WTC11 (cell line): ENCODE measurements around the gene PHC2. TPM values are rescaled to one million over a fixed set of nuclear protein-coding genes. Genes with fewer than 3 reads are reported as not detected.

Experiments
- ATAC-seq: fragments of 200-7000 bp; cut with Tn5 transposase; 2 replicates; pipeline ENCODE4 v1.10.0; 2021; ENCODE audit warnings: mild to moderate bottlenecking, moderate library complexity
- CTCF ChIA-PET: fragments of 300-600 bp; sonication (Branson Sonifier 250); formaldehyde crosslinking; loops from one replicate; lab custom pipeline; 2021; ENCODE audit warnings: antibody characterized with exemption; lab: Charles Lee
- POLR2A ChIA-PET: fragments of 350-600 bp; sonication (Branson Sonifier 250); formaldehyde crosslinking; loops from one replicate; lab custom pipeline; 2021; ENCODE audit warnings: antibody characterized with exemption; lab: Charles Lee
- DNase-seq: peaks from one replicate; pipeline ENCODE4 v3.0.0; 2021; ENCODE audit warnings: low spot score
- H3K27ac Mint-ChIP-seq: 2 replicates; pipeline ENCODE4 v1.8.0; 2021; ENCODE audit warnings: mixed read lengths
- H3K27me3 Mint-ChIP-seq: 2 replicates; pipeline ENCODE4 v1.8.0; 2021; ENCODE audit warnings: low read depth, mild to moderate bottlenecking, moderate library complexity, mixed read lengths
- H3K36me3 Mint-ChIP-seq: 2 replicates; pipeline ENCODE4 v1.8.0; 2021; ENCODE audit warnings: mixed read lengths
- H3K4me1 Mint-ChIP-seq: 2 replicates; pipeline ENCODE4 v1.8.0; 2022; ENCODE audit warnings: mixed read lengths
- H3K4me3 Mint-ChIP-seq: 2 replicates; pipeline ENCODE4 v1.8.0; 2021; ENCODE audit warnings: mild to moderate bottlenecking, moderate library complexity, mixed read lengths
- H3K9me3 Mint-ChIP-seq: 2 replicates; pipeline ENCODE4 v1.8.0; 2021; ENCODE audit warnings: mixed read lengths
- AFF4 ChIP-seq: sonication (generic); formaldehyde crosslinking; IDR thresholded peaks from 2 replicates; pipeline ENCODE4 v1.8.1; 2023; ENCODE audit warnings: mild to moderate bottlenecking, missing genetic modification reagents, borderline replicate concordance
- ERG ChIP-seq: fragments of 250-450 bp; sonication (Bioruptor Pico); IDR thresholded peaks from 2 replicates; pipeline ENCODE4 v1.8.0; 2021; ENCODE audit warnings: mild to moderate bottlenecking
- ESRRA ChIP-seq: sonication (generic); formaldehyde crosslinking; IDR thresholded peaks from 2 replicates; pipeline ENCODE4 v1.8.1; 2022; ENCODE audit warnings: mild to moderate bottlenecking, missing genetic modification reagents, borderline replicate concordance
- GABPB1 ChIP-seq: sonication (generic); formaldehyde crosslinking; IDR thresholded peaks from 2 replicates; pipeline ENCODE4 v1.8.1; 2023; ENCODE audit warnings: mild to moderate bottlenecking, missing genetic modification reagents
- GRHL2 ChIP-seq: fragments of 250-450 bp; sonication (Bioruptor Pico); IDR thresholded peaks from 2 replicates; pipeline ENCODE4 v1.8.0; 2022; ENCODE audit warnings: mild to moderate bottlenecking, moderate library complexity; ENCODE audit not compliant: insufficient replicate concordance, severe bottlenecking
- GTF2I ChIP-seq: fragments of 250-450 bp; sonication (Bioruptor Pico); conservative IDR thresholded peaks from 2 replicates; pipeline ENCODE4 v1.4.0; 2021; ENCODE audit warnings: mild to moderate bottlenecking
- MXD4 ChIP-seq: fragments of 250-450 bp; sonication (Bioruptor Pico); IDR thresholded peaks from 2 replicates; pipeline ENCODE4 v1.8.0; 2021; ENCODE audit warnings: mild to moderate bottlenecking, moderate library complexity, borderline replicate concordance
- MYBL2 ChIP-seq: sonication (generic); formaldehyde crosslinking; IDR thresholded peaks from 2 replicates; pipeline ENCODE4 v1.8.1; 2023; ENCODE audit warnings: mild to moderate bottlenecking, moderate library complexity, missing genetic modification reagents
- NR1H2 ChIP-seq: sonication (generic); formaldehyde crosslinking; IDR thresholded peaks from 2 replicates; pipeline ENCODE4 v1.9.0; 2021; ENCODE audit warnings: mild to moderate bottlenecking, moderate library complexity, missing genetic modification reagents
- OVOL2 ChIP-seq: fragments of 250-450 bp; sonication (Bioruptor Pico); IDR thresholded peaks from 2 replicates; pipeline ENCODE4 v1.9.0; 2021; ENCODE audit warnings: mild to moderate bottlenecking, borderline replicate concordance
- RELA ChIP-seq: sonication (generic); formaldehyde crosslinking; IDR thresholded peaks from 2 replicates; pipeline ENCODE4 v1.8.1; 2022; ENCODE audit warnings: missing genetic modification reagents, mild to moderate bottlenecking, borderline replicate concordance
- SMAD3 ChIP-seq: sonication (generic); formaldehyde crosslinking; IDR thresholded peaks from 2 replicates; pipeline ENCODE4 v1.8.0; 2022; ENCODE audit warnings: missing genetic modification reagents, mild to moderate bottlenecking, borderline replicate concordance
- TCF7 ChIP-seq: sonication (generic); formaldehyde crosslinking; IDR thresholded peaks from 2 replicates; pipeline ENCODE4 v1.8.0; 2022; ENCODE audit warnings: mild to moderate bottlenecking, low read depth, missing genetic modification reagents, moderate library complexity
- ZBTB21 ChIP-seq: sonication (generic); formaldehyde crosslinking; IDR thresholded peaks from 2 replicates; pipeline ENCODE4 v1.8.1; 2023; ENCODE audit warnings: mild to moderate bottlenecking, missing genetic modification reagents, borderline replicate concordance
- ZNF138 ChIP-seq: sonication (generic); formaldehyde crosslinking; conservative IDR thresholded peaks from 2 replicates; pipeline ENCODE4 v1.8.1; 2022; ENCODE audit warnings: mild to moderate bottlenecking, moderate library complexity, missing genetic modification reagents
- ZNF219 ChIP-seq: sonication (generic); formaldehyde crosslinking; IDR thresholded peaks from 2 replicates; pipeline ENCODE4 v1.8.0; 2023; ENCODE audit warnings: missing genetic modification reagents, mild to moderate bottlenecking, borderline replicate concordance
- ZNF232 ChIP-seq: sonication (generic); formaldehyde crosslinking; IDR thresholded peaks from 2 replicates; pipeline ENCODE4 v1.8.0; 2022; ENCODE audit warnings: mild to moderate bottlenecking, missing genetic modification reagents
- ZNF416 ChIP-seq: fragments of 250-450 bp; sonication (Bioruptor Pico); IDR thresholded peaks from 2 replicates; pipeline ENCODE4 v1.9.0; 2021; ENCODE audit warnings: mild to moderate bottlenecking, inconsistent platforms
- ZNF423 ChIP-seq: fragments of 250-450 bp; sonication (Bioruptor Pico); IDR thresholded peaks from 2 replicates; pipeline ENCODE4 v2.1.2; 2022; ENCODE audit warnings: mild to moderate bottlenecking, moderate library complexity
- total RNA-seq: library from RNA; stranded (reverse); gene quantifications from 3 replicates; pipeline ENCODE4 v1.2.3, GENCODE V29; 2021
- TF ChIP-seq, protein P1 (sequence below): sonication (generic); formaldehyde crosslinking; IDR thresholded peaks from 2 replicates; pipeline ENCODE4 v1.8.0; 2022; ENCODE audit warnings: missing genetic modification reagents
- TF ChIP-seq, protein P2 (sequence below): fragments of 250-450 bp; sonication (Bioruptor Pico); IDR thresholded peaks from 2 replicates; pipeline ENCODE4 v1.9.0; 2021; ENCODE audit warnings: mild to moderate bottlenecking

PHC2 gene
- total RNA-seq, 1 experiment from 2014 or later = 7.0 TPM

- TF ChIP-seq, protein P1, sequence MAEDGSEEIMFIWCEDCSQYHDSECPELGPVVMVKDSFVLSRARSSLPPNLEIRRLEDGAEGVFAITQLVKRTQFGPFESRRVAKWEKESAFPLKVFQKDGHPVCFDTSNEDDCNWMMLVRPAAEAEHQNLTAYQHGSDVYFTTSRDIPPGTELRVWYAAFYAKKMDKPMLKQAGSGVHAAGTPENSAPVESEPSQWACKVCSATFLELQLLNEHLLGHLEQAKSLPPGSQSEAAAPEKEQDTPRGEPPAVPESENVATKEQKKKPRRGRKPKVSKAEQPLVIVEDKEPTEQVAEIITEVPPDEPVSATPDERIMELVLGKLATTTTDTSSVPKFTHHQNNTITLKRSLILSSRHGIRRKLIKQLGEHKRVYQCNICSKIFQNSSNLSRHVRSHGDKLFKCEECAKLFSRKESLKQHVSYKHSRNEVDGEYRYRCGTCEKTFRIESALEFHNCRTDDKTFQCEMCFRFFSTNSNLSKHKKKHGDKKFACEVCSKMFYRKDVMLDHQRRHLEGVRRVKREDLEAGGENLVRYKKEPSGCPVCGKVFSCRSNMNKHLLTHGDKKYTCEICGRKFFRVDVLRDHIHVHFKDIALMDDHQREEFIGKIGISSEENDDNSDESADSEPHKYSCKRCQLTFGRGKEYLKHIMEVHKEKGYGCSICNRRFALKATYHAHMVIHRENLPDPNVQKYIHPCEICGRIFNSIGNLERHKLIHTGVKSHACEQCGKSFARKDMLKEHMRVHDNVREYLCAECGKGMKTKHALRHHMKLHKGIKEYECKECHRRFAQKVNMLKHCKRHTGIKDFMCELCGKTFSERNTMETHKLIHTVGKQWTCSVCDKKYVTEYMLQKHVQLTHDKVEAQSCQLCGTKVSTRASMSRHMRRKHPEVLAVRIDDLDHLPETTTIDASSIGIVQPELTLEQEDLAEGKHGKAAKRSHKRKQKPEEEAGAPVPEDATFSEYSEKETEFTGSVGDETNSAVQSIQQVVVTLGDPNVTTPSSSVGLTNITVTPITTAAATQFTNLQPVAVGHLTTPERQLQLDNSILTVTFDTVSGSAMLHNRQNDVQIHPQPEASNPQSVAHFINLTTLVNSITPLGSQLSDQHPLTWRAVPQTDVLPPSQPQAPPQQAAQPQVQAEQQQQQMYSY (CRISPR knock-in tag) = no peak
These were observed 31.5 kb downstream of the PHC2 start (continued) for GRCh38 chr1:33399375-33399774.

DNA sequence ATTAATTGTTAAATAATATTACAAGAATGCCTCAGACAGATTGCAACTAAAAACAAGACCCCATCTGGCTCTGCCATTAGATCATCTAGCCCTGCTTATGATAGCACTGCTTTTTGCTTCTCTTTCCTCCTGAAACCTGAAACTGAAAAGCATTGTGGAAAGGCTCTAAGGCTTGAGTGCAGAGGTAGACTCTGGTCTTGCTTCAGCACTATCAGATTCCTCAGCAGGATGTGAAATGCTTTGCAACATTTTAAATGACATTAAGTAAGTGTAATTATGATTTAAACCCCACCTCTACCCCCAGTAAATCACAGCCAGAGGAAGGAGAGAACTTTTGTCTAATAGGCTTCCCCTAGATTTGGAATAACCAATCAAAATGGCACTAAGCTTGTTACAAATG, 32.9 kb downstream of the PHC2 start:
- Mint-ChIP-seq H3K4me1 (0 out of 2 replicates have a peak, but pooled peaks cover 10% of the 10 kb centered on the region), H3K27ac (no peak overlapping the region), H3K4me3 (no peak overlapping the region), H3K27me3 (no peaks in the 10 kb centered on the region), H3K9me3 (peaks cover 8% of the 10 kb centered on the region; the same call in 1 of the 2 replicates), H3K36me3 (no peaks in the 10 kb centered on the region)
- no peak for ATAC-seq
- CTCF ChIA-PET = no interaction called here
- TF ChIP-seq ESRRA (CRISPR knock-in tag) (no peak), MXD4 (CRISPR knock-in tag) (no peak), GABPB1 (CRISPR knock-in tag) (no peak), NR1H2 (CRISPR knock-in tag) (no peak), ZNF423 (no peak), ZNF138 (no peak), SMAD3 (CRISPR knock-in tag) (no peak)
- no peak for DNase-seq
- POLR2A ChIA-PET = no interaction called here

GRCh38 chr1:33397125-33397506, 33.8 kb downstream of the PHC2 start:
- Mint-ChIP-seq H3K36me3 (no peaks in the 10 kb centered on the region), H3K27ac (no peak overlapping the region), H3K27me3 (no peaks in the 10 kb centered on the region), H3K9me3 (peaks cover 8% of the 10 kb centered on the region; the same call in 1 of the 2 replicates), H3K4me3 (no peak overlapping the region), H3K4me1 (peaks cover 18% of the 10 kb centered on the region; the same call in 1 of the 2 replicates)
- POLR2A ChIA-PET = no interaction called here
- TF ChIP-seq OVOL2 (CRISPR knock-in tag) (no peak), ZNF138 (no peak), GRHL2 (CRISPR knock-in tag) (no peak), MYBL2 (no peak), ZNF416 (CRISPR knock-in tag) (no peak), GTF2I (CRISPR knock-in tag) (no peak), ZNF219 (no peak), AFF4 (CRISPR knock-in tag) (no peak), RELA (CRISPR knock-in tag) (no peak), ZNF232 (CRISPR knock-in tag) (no peak), TCF7 (CRISPR knock-in tag) (no peak), ERG (CRISPR knock-in tag) (no peak), GABPB1 (CRISPR knock-in tag) (no peak), ZBTB21 (no peak)
- TF ChIP-seq, protein P2, sequence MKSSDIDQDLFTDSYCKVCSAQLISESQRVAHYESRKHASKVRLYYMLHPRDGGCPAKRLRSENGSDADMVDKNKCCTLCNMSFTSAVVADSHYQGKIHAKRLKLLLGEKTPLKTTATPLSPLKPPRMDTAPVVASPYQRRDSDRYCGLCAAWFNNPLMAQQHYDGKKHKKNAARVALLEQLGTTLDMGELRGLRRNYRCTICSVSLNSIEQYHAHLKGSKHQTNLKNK (CRISPR knock-in tag) = no peak
- DNase-seq = no peak
- CTCF ChIA-PET = interaction anchor here (0.6 to 1.1 kb wide), 2 partner anchors 59 to 101 kb away, joined by 3 to 7 read pairs; no protein-coding TSS in a partner anchor
- no peak for ATAC-seq
